Colonic mucosa (tissue), 4 donors: Measurements from ENCODE around the gene POU6F2. TPM values are rescaled to one million over a fixed set of nuclear protein-coding genes. Genes with fewer than 3 reads are reported as not detected.

ENCODE experiments used
- DNase-seq: peaks from one replicate; pipeline ENCODE4 v3.0.0-alpha.2; 2020
- H3K27ac ChIP-seq: fragments of 200-600 bp; one replicate; pipeline ENCODE4 v1.8.0; 2021
- H3K27me3 ChIP-seq: fragments of 200-600 bp; one replicate; pipeline ENCODE4 v1.8.0; 2021
- H3K36me3 ChIP-seq: fragments of 200-600 bp; one replicate; pipeline ENCODE4 v1.8.0; 2021
- H3K4me1 ChIP-seq: fragments of 200-600 bp; one replicate; pipeline ENCODE4 v1.8.0; 2021; ENCODE audit warnings: mild to moderate bottlenecking
- H3K4me3 ChIP-seq: fragments of 200-600 bp; one replicate; pipeline ENCODE4 v1.8.0; 2021
- H3K9ac ChIP-seq, 2 donors: one replicate each; pipeline ENCODE4 v1.7.0; 2013; ENCODE audit warnings: control low read depth in 2 of 2, low read depth in 2 of 2, low read length in 2 of 2
- H3K9me3 ChIP-seq: fragments of 200-600 bp; one replicate; pipeline ENCODE4 v1.8.0; 2021
- intact Hi-C: fragments of 100-400 bp; cut with DNase I; formaldehyde crosslinking; loops from one replicate; pipeline ENCODE4 v1.14.1; 2022
- total RNA-seq, 2 donors: library from RNA; stranded (reverse); fragmentation: NEBNext Ultra II Directional in 1 of 2; extraction: Animal tissue kit (Norgen Biotek cat#: 25700) in 1 of 2; gene quantifications; one replicate each; pipeline ENCODE4 v1.2.1, GENCODE V29; 2021
- TF ChIP-seq, protein P1 (sequence below): fragments of 200-600 bp; IDR thresholded peaks from one replicate; pipeline ENCODE4 v1.8.0; 2022; ENCODE audit warnings: antibody characterized with exemption, mild to moderate bottlenecking
- donor health status: healthy.
- donor health status: DM: no; HTN: no; CAD: no.
- donor health status: DM: no; HTN: no; CAD: no.

The POU6F2 gene
- total RNA-seq, 2 donors from 2014 or later = 1.3 TPM; not detected in 1

DNA sequence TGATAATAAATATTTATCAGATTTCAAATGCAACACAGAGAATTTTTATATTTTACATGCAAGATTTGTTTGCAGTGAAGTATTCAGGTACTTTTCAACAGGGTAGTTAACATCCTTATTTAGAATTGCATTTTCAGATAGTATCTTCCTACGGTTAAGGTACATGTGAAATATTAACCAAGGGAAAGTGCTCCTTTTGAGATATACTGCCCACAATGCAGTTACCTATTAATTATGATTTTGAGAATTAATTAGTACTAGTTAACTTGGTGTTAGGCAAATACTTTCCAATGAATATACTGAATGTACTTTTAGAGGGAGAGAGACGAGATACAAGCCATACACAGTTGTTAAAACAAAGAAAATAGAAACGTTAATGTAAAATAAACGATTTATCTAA lies 382.3 kb downstream of the POU6F2 start:
- DNase-seq = no peak
- Histone ChIP-seq H3K4me1 (no peaks in the 10 kb centered on the region), H3K9me3 (no peaks in the 10 kb centered on the region), H3K9ac (no peak overlapping the region), H3K36me3 (no peaks in the 10 kb centered on the region), H3K4me3 (no peak overlapping the region), H3K27ac (no peak overlapping the region), H3K27me3 (no peaks in the 10 kb centered on the region)
- intact Hi-C loops = no loop called here
- TF ChIP-seq, protein P1, sequence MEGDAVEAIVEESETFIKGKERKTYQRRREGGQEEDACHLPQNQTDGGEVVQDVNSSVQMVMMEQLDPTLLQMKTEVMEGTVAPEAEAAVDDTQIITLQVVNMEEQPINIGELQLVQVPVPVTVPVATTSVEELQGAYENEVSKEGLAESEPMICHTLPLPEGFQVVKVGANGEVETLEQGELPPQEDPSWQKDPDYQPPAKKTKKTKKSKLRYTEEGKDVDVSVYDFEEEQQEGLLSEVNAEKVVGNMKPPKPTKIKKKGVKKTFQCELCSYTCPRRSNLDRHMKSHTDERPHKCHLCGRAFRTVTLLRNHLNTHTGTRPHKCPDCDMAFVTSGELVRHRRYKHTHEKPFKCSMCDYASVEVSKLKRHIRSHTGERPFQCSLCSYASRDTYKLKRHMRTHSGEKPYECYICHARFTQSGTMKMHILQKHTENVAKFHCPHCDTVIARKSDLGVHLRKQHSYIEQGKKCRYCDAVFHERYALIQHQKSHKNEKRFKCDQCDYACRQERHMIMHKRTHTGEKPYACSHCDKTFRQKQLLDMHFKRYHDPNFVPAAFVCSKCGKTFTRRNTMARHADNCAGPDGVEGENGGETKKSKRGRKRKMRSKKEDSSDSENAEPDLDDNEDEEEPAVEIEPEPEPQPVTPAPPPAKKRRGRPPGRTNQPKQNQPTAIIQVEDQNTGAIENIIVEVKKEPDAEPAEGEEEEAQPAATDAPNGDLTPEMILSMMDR = no peak

DNA sequence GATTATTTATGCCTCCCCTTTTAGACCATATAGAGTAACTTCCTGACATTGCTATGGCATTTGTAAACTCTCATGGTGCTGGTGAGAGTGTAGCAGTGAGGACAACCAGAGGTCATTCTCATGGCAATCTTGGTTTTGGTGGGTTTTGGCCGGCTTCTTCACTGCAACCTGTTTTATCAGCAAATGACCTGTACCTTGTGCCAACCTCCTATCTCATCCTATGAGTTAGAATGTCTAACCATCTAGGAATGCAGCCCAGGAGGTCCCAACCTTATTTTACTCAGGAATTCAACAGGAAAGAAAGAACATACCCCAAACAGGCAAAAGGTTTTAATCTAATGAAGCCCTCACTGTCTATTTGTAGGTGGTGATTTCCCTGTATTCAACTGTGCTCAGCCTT lies 383.1 kb downstream of the POU6F2 start:
- TF ChIP-seq, protein P1 = no peak

DNA sequence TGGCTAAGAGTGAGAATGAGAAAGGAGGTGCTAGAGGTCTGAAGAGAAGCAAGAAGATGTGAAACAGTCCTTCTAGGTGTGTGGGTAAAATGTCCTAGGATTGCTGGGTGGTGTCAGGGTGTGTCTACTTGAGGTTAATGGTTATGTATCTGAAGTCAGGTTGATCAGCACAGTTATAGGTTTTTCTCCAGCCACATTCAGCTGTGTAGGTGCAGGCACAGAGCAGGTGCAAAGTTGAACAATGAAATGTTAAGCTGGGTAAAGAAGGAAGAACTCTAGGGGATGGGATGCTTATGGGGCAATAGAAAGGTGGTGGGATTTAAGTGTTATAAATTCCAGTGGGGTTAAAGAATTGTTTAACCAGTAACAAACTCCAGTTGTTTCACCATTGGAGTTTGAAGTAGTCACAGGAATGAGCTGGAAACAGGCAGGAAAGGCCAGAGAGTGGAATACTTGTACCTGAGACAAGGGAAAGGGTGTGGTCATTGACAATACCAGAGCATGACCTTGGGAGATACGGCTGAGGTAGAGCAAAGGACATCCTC lies 388.1 kb downstream of the POU6F2 start:
- H3K4me1 ChIP-seq = no peaks in the 10 kb centered on the region
- intact Hi-C loops = no loop called here
- no peaks in the 10 kb centered on the region for H3K9me3 ChIP-seq
- DNase-seq = no peak
- H3K27ac ChIP-seq = no peak overlapping the region
- no peak overlapping the region for H3K9ac ChIP-seq
- no peaks in the 10 kb centered on the region for H3K36me3 ChIP-seq
- no peak overlapping the region for H3K4me3 ChIP-seq
- H3K27me3 ChIP-seq = no peaks in the 10 kb centered on the region
- TF ChIP-seq, protein P1 = no peak

More for the DNA sequence above, 383.1 kb downstream of the POU6F2 start:
- Histone ChIP-seq H3K27ac (no peak overlapping the region), H3K9me3 (no peaks in the 10 kb centered on the region), H3K9ac (no peak overlapping the region), H3K36me3 (no peaks in the 10 kb centered on the region), H3K4me3 (no peak overlapping the region), H3K4me1 (no peaks in the 10 kb centered on the region), H3K27me3 (no peaks in the 10 kb centered on the region)
- intact Hi-C loops = no loop called here
- DNase-seq = no peak

DNA sequence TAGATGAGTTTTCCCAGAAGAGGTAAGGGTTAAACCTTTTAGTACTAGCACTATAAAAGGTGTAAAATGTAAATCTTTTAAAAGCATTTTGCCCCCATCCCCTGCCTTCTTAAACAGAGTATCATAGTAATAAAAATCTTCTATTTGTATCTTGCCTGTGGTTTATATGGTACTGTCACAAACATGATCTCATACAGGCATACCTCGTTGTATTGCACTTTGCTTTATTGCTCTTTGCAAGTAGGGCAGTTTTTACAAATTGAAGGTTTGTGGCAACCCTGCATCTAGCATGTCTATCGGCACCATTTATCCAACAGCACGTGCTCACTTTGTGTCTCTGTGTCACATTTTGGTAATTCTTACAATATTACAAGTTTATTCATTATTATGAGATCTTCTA lies 389.7 kb downstream of the POU6F2 start:
- no peaks in the 10 kb centered on the region for H3K4me1 ChIP-seq
- no peak overlapping the region for H3K27ac ChIP-seq
- TF ChIP-seq, protein P1 = no peak
- no peaks in the 10 kb centered on the region for H3K9me3 ChIP-seq
- H3K27me3 ChIP-seq = no peaks in the 10 kb centered on the region
- no peak overlapping the region for H3K4me3 ChIP-seq
- DNase-seq = no peak
- no peak overlapping the region for H3K9ac ChIP-seq
- intact Hi-C loops = no loop called here
- H3K36me3 ChIP-seq = no peaks in the 10 kb centered on the region

DNA sequence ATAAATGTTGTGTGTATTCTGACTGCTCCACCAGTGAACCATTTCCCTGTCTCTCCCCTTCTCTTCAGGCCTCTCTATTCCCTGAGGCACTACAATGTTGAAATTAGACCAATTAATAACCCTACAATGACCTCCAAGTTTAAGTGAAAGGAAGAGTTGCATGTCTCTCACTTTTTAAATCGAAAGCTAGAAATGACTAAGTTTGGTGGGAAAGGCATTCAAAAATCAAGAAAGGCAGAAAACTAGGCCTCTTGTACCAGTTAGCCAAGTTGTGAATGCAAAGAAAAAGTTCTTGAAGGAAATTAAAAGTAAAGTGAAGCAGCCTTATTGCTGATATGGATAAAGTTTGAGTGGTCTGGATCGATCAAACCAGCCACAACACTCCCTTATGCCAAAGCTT lies 390.2 kb downstream of the POU6F2 start:
- Histone ChIP-seq H3K27me3 (no peaks in the 10 kb centered on the region), H3K4me3 (no peak overlapping the region), H3K4me1 (no peaks in the 10 kb centered on the region), H3K9me3 (no peaks in the 10 kb centered on the region), H3K27ac (no peak overlapping the region), H3K9ac (no peak overlapping the region), H3K36me3 (no peaks in the 10 kb centered on the region)
- intact Hi-C loops = no loop called here
- TF ChIP-seq, protein P1 = no peak
- DNase-seq = no peak
